MM.1S (cell line): ENCODE results near the gene DPH6.

Experiments used
- DNase-seq: peaks from one replicate; pipeline ENCODE4 v3.0.0-alpha.2; 2015
- H2AFZ ChIP-seq: fragments of 300-600 bp; sonication (generic); 2 replicates; pipeline ENCODE4 v1.6.0; 2016; ENCODE audit warnings: antibody characterized with exemption, low read length
- H3F3A ChIP-seq: fragments of 300-600 bp; sonication (generic); 2 replicates; pipeline ENCODE4 v1.6.1; 2016; ENCODE audit warnings: mild to moderate bottlenecking, antibody characterized with exemption, low read length, moderate library complexity, mixed read lengths; ENCODE audit not compliant: insufficient read depth
- H3K27ac ChIP-seq: fragments of 300-600 bp; sonication (generic); 2 replicates; pipeline ENCODE4 v1.5.1; 2016; ENCODE audit warnings: mild to moderate bottlenecking, low read length
- H3K27me3 ChIP-seq: fragments of 300-600 bp; sonication (generic); replicated peaks from 2 replicates; pipeline ENCODE4 v1.6.0; 2016; ENCODE audit warnings: low read length; ENCODE audit not compliant: insufficient read depth
- H3K36me3 ChIP-seq: fragments of 300-600 bp; sonication (generic); replicated peaks from 2 replicates; pipeline ENCODE4 v1.6.1; 2016; ENCODE audit warnings: mild to moderate bottlenecking, low read length, mixed read lengths; ENCODE audit not compliant: insufficient read depth
- H3K4me1 ChIP-seq: fragments of 300-600 bp; sonication (generic); 2 replicates; pipeline ENCODE4 v1.6.1; 2016; ENCODE audit warnings: low read length, mixed read lengths
- H3K4me2 ChIP-seq: fragments of 300-600 bp; sonication (generic); 2 replicates; pipeline ENCODE4 v1.6.0; 2016; ENCODE audit warnings: low read depth, low read length
- H3K4me3 ChIP-seq: fragments of 300-600 bp; sonication (generic); 2 replicates; pipeline ENCODE4 v1.5.1; 2016; ENCODE audit warnings: low read length, mixed read lengths
- H3K79me2 ChIP-seq: fragments of 300-600 bp; sonication (generic); 2 replicates; pipeline ENCODE4 v1.6.1; 2016; ENCODE audit warnings: mixed run types, low read length, mixed read lengths
- H3K9ac ChIP-seq: fragments of 300-600 bp; sonication (generic); 2 replicates; pipeline ENCODE4 v1.6.1; 2016; ENCODE audit warnings: low read length, mixed read lengths
- H3K9me2 ChIP-seq: fragments of 300-600 bp; sonication (generic); replicated peaks from 2 replicates; pipeline ENCODE4 v1.6.1; 2016; ENCODE audit warnings: mild to moderate bottlenecking, low read length, mixed read lengths; ENCODE audit not compliant: insufficient read depth
- H3K9me3 ChIP-seq: fragments of 300-600 bp; sonication (generic); replicated peaks from 2 replicates; pipeline ENCODE4 v1.6.1; 2016; ENCODE audit warnings: mild to moderate bottlenecking, low read length, mixed read lengths; ENCODE audit not compliant: insufficient read depth
- H4K20me1 ChIP-seq: fragments of 300-600 bp; sonication (generic); 2 replicates; pipeline ENCODE4 v1.6.1; 2016; ENCODE audit warnings: mild to moderate bottlenecking, low read length, moderate library complexity, mixed read lengths; ENCODE audit not compliant: insufficient read depth
- EZH2 ChIP-seq: fragments of 300-600 bp; sonication (generic); optimal IDR thresholded peaks from 2 replicates; pipeline ENCODE3; 2017; ENCODE audit warnings: low read depth, mild to moderate bottlenecking, antibody characterized with exemption, low read length, mixed read lengths
- EZH2phosphoT487 ChIP-seq: fragments of 300-600 bp; sonication (generic); IDR thresholded peaks from 2 replicates; pipeline ENCODE4 v1.6.1; 2018; ENCODE audit warnings: antibody characterized with exemption, low read length
- TF ChIP-seq, protein P1 (sequence below): fragments of 300-600 bp; sonication (generic); IDR thresholded peaks from 2 replicates; pipeline ENCODE4 v1.5.1; 2016; ENCODE audit warnings: antibody characterized with exemption, low read length, mixed read lengths

Gene DPH6

DNA sequence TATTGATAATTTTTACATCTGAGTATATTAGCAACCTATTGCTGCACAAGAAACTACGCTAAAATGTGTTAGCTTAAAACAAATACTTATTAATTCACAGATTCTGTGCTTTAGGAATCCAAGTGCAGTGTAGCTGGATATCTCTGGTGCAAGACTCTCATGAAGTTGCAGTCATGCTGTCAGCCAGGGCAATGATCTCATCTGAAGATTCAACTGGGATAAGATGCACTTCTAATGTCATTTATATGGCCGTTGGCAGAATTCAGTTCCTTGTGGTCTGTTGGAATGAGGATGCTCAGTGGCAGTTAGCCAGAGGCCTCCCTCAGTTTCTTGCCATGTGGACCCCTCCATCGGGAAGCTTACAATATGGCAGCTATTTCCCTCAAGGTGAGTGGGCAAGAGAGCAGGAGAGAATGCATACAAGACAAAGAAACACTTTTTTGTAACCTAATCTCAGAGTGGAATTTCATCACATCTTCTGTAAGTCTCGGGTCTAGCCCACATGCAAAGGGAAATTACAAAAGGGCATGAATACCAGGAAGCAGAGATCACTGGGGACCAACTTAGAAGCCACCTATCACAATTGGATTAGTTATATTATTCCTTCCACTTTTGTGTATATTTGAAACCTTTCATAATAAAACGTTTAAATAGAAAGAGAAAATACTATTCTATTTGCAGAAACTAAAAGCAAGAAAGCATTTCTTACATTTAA, 61.6 kb downstream of the DPH6 start:
- H4K20me1 ChIP-seq: no peaks in the 10 kb centered on the region
- no peak overlapping the region for H3K4me2 ChIP-seq
- H3K9me3 ChIP-seq: no peaks in the 10 kb centered on the region
- no peak overlapping the region for H3K4me3 ChIP-seq
- TF ChIP-seq, protein P1, sequence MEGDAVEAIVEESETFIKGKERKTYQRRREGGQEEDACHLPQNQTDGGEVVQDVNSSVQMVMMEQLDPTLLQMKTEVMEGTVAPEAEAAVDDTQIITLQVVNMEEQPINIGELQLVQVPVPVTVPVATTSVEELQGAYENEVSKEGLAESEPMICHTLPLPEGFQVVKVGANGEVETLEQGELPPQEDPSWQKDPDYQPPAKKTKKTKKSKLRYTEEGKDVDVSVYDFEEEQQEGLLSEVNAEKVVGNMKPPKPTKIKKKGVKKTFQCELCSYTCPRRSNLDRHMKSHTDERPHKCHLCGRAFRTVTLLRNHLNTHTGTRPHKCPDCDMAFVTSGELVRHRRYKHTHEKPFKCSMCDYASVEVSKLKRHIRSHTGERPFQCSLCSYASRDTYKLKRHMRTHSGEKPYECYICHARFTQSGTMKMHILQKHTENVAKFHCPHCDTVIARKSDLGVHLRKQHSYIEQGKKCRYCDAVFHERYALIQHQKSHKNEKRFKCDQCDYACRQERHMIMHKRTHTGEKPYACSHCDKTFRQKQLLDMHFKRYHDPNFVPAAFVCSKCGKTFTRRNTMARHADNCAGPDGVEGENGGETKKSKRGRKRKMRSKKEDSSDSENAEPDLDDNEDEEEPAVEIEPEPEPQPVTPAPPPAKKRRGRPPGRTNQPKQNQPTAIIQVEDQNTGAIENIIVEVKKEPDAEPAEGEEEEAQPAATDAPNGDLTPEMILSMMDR: no peak
- TF ChIP-seq EZH2phosphoT487 (no peak), EZH2 (no peak)
- no peak overlapping the region for H3K27ac ChIP-seq
- no peaks in the 10 kb centered on the region for H3F3A ChIP-seq
- H3K9ac ChIP-seq: no peak overlapping the region
- no peaks in the 10 kb centered on the region for H3K4me1 ChIP-seq
- no peaks in the 10 kb centered on the region for H3K27me3 ChIP-seq
- H3K79me2 ChIP-seq: no peaks in the 10 kb centered on the region
- DNase-seq: no peak
- H3K9me2 ChIP-seq: no peaks in the 10 kb centered on the region
- no peak overlapping the region for H2AFZ ChIP-seq
- no peaks in the 10 kb centered on the region for H3K36me3 ChIP-seq

GRCh38 chr15:35481992-35482391, 64.0 kb downstream of the DPH6 start:
- TF ChIP-seq EZH2phosphoT487: no peak
- TF ChIP-seq, protein P1: no peak
- TF ChIP-seq EZH2: no peak
- no peak for DNase-seq
- no peaks in the 10 kb centered on the region for H3K9me3 ChIP-seq
- H3K27me3 ChIP-seq: no peaks in the 10 kb centered on the region
- no peak overlapping the region for H3K4me3 ChIP-seq
- H3F3A ChIP-seq: no peaks in the 10 kb centered on the region
- H3K27ac ChIP-seq: no peak overlapping the region
- no peaks in the 10 kb centered on the region for H3K36me3 ChIP-seq
- no peaks in the 10 kb centered on the region for H3K4me1 ChIP-seq
- no peak overlapping the region for H3K9ac ChIP-seq
- H3K9me2 ChIP-seq: no peaks in the 10 kb centered on the region
- H3K79me2 ChIP-seq: no peaks in the 10 kb centered on the region
- no peak overlapping the region for H3K4me2 ChIP-seq
- no peaks in the 10 kb centered on the region for H4K20me1 ChIP-seq
- no peak overlapping the region for H2AFZ ChIP-seq

GRCh38 chr15:35481064-35481463, 64.9 kb downstream of the DPH6 start:
- Histone ChIP-seq H3K9me3 (no peaks in the 10 kb centered on the region), H3K36me3 (no peaks in the 10 kb centered on the region), H3K27me3 (no peaks in the 10 kb centered on the region), H3K9ac (no peak overlapping the region), H3K4me2 (no peak overlapping the region), H3K4me3 (no peak overlapping the region), H3K27ac (no peak overlapping the region), H3F3A (no peaks in the 10 kb centered on the region), H3K4me1 (no peaks in the 10 kb centered on the region), H3K9me2 (no peaks in the 10 kb centered on the region), H3K79me2 (no peaks in the 10 kb centered on the region), H4K20me1 (no peaks in the 10 kb centered on the region), H2AFZ (no peak overlapping the region)
- no peak for DNase-seq
- TF ChIP-seq EZH2 (no peak), EZH2phosphoT487 (no peak)
- TF ChIP-seq, protein P1: no peak
